Neutrophil (primary cell): ENCODE measurements around the gene SRRM4.

Experiments used
- H3K27ac ChIP-seq: fragments of 200-600 bp; sonication (generic); 2 replicates; pipeline ENCODE4 v1.5.1; 2016; ENCODE audit warnings: mild to moderate bottlenecking, moderate library complexity
- H3K27me3 ChIP-seq: fragments of 200-600 bp; sonication (generic); 2 replicates; pipeline ENCODE4 v1.6.0; 2016; ENCODE audit warnings: mild to moderate bottlenecking
- H3K36me3 ChIP-seq: fragments of 200-600 bp; sonication (generic); 2 replicates; pipeline ENCODE4 v1.5.1; 2017
- H3K4me1 ChIP-seq, 2 experiments: fragments of 200-600 bp in 1 of 2; sonication (generic) in 1 of 2; 1 replicate in 1 of 2; 2 replicates in 1 of 2; pipeline versions ENCODE4 v1.5.1 to v1.6.1; 2013 to 2016; ENCODE audit warnings: low read depth in 1 of 2, low read length in 1 of 2, mild to moderate bottlenecking in 1 of 2, moderate library complexity in 1 of 2; ENCODE audit not compliant: control insufficient read depth in 1 of 2, insufficient read depth in 1 of 2
- H3K4me3 ChIP-seq, 2 experiments: fragments of 200-600 bp in 1 of 2; sonication (generic) in 1 of 2; 1 replicate in 1 of 2; 2 replicates in 1 of 2; pipeline ENCODE4 v1.5.1; 2013 to 2016; ENCODE audit warnings: low read depth in 1 of 2, low read length in 1 of 2, mild to moderate bottlenecking in 1 of 2, moderate library complexity in 1 of 2
- H3K9me3 ChIP-seq: fragments of 200-600 bp; sonication (generic); 2 replicates; pipeline ENCODE4 v1.5.1; 2016
- TF ChIP-seq, protein P1 (sequence below): fragments of 200-600 bp; sonication (generic); IDR thresholded peaks from 2 replicates; pipeline ENCODE4 v1.5.1; 2016; ENCODE audit warnings: antibody characterized with exemption

SRRM4 gene

GRCh38 chr12:119182701-119183493 is 201.6 kb downstream of the SRRM4 start:
- peaks cover 20% of the 10 kb centered on the region for H3K27me3 ChIP-seq
- H3K36me3 ChIP-seq, result no peaks in the 10 kb centered on the region
- no peak overlapping the region for H3K4me3 ChIP-seq
- H3K27ac ChIP-seq, result no peak overlapping the region
- H3K4me1 ChIP-seq, result no peaks in the 10 kb centered on the region
- no peaks in the 10 kb centered on the region for H3K9me3 ChIP-seq
- TF ChIP-seq, protein P1, sequence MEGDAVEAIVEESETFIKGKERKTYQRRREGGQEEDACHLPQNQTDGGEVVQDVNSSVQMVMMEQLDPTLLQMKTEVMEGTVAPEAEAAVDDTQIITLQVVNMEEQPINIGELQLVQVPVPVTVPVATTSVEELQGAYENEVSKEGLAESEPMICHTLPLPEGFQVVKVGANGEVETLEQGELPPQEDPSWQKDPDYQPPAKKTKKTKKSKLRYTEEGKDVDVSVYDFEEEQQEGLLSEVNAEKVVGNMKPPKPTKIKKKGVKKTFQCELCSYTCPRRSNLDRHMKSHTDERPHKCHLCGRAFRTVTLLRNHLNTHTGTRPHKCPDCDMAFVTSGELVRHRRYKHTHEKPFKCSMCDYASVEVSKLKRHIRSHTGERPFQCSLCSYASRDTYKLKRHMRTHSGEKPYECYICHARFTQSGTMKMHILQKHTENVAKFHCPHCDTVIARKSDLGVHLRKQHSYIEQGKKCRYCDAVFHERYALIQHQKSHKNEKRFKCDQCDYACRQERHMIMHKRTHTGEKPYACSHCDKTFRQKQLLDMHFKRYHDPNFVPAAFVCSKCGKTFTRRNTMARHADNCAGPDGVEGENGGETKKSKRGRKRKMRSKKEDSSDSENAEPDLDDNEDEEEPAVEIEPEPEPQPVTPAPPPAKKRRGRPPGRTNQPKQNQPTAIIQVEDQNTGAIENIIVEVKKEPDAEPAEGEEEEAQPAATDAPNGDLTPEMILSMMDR, result no peak

DNA sequence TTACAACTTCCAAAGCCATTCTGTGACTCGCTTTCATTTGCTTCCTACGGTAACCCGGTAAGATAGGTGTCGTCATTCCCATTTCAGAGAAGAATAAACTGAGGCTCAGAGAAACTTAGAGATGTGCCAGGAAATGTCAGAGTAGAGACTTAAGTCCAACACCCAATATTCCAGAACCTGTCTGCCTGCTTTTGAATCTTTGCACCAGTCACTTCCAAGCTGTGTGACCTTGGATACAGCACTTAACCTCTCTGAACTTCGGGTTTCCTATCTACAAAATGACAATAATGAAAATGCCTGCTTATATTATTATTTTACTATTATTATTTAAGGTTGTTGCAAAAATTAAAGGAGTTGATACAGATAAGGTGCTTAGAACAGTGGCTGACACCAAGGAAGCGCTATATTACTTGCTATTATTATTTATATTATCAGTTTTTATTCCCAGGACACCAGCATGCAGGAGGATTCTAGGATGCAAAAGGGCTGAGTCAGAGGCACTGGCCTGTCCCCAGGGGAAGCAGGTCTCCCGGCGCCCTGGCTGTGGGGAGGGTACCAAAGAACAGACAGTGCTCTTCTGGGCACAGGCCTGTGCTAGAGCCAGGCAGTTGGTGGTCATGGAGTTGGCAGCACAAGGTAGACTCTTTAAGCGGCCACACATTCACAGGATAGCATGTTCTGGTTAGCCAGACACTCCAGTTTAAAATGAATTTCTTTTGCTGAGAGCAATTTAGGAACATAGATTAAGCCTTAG is 202.8 kb downstream of the SRRM4 start:
- Histone ChIP-seq H3K27me3 (peaks cover 8% of the 10 kb centered on the region), H3K27ac (no peak overlapping the region), H3K4me3 (no peak overlapping the region), H3K4me1 (no peaks in the 10 kb centered on the region), H3K36me3 (no peaks in the 10 kb centered on the region), H3K9me3 (no peaks in the 10 kb centered on the region)
- TF ChIP-seq, protein P1, result no peak

DNA sequence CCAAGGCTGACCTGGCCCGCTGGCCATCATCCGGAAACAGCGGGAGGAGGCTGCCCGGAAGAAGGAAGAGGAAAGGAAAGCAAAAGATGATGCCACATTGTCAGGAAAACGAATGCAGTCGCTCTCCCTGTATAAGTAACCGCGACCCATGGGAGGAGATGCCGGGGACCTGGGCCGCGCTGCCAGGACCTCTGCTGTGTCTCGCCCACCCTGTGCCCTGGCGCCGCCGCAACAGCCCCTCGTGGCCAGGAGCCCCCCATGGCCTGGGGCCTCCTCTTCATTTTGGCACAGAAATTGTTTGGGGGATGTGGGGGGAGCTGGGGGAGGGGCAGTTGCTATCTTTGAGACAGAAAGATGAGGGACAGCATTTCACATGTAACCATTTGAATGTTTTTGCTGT is 213.9 kb downstream of the SRRM4 start:
- no peaks in the 10 kb centered on the region for H3K9me3 ChIP-seq
- no peak overlapping the region for H3K4me3 ChIP-seq
- H3K4me1 ChIP-seq, result no peaks in the 10 kb centered on the region
- H3K36me3 ChIP-seq, result no peaks in the 10 kb centered on the region
- H3K27me3 ChIP-seq, result no peaks in the 10 kb centered on the region
- TF ChIP-seq, protein P1, result no peak
- no peak overlapping the region for H3K27ac ChIP-seq

DNA sequence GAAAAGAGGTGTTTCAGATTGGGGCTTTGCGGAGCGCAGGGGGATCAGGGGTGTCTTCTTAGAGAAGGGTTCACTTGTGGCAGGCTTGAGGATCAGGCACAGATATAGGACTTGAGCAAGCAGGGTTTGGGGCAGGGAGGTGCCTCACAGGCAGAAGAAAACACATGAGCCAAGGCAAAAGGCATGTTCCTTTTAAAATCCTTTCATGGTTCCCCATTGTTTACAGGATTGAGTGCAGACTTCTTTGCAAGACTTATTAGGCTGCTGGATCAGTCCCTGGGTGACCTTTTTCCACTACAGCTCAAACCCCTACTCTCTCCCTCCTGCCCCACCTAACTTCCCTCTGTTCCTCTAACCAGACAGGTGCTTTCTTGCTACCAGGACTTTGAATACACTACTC is 217.1 kb downstream of the SRRM4 start:
- H3K36me3 ChIP-seq, result no peaks in the 10 kb centered on the region
- H3K9me3 ChIP-seq, result no peaks in the 10 kb centered on the region
- no peak overlapping the region for H3K4me3 ChIP-seq
- H3K4me1 ChIP-seq, result no peaks in the 10 kb centered on the region
- H3K27ac ChIP-seq, result no peak overlapping the region
- H3K27me3 ChIP-seq, result no peaks in the 10 kb centered on the region
- TF ChIP-seq, protein P1, result no peak

GRCh38 chr12:119200601-119201000 is 219.3 kb downstream of the SRRM4 start:
- Histone ChIP-seq H3K4me3 (no peak overlapping the region), H3K9me3 (no peaks in the 10 kb centered on the region), H3K36me3 (no peaks in the 10 kb centered on the region), H3K27ac (no peak overlapping the region), H3K27me3 (no peaks in the 10 kb centered on the region), H3K4me1 (no peaks in the 10 kb centered on the region)
- TF ChIP-seq, protein P1, result no peak
